HepG2 (cell line): ENCODE measurements around the gene ZNF773. TPM values are rescaled to one million over a fixed set of nuclear protein-coding genes. Genes with fewer than 3 reads are reported as not detected.
A peak's percentile ranks its signal among the peaks of the same experiment; 100 is the strongest.

Source experiments
- ATRX ChIP-seq: sonication (generic); formaldehyde crosslinking; IDR thresholded peaks from 2 replicates; pipeline ENCODE4 v1.4.0; 2020; ENCODE audit warnings: missing genetic modification reagents, borderline replicate concordance
- CBX1 ChIP-seq: IDR thresholded peaks from one replicate; pipeline ENCODE4 v1.6.1; 2016; ENCODE audit warnings: antibody characterized with exemption, low read depth
- FOSL2 ChIP-seq: sonication (generic); formaldehyde crosslinking; IDR thresholded peaks from 2 replicates; pipeline ENCODE4 v1.4.0; 2020; ENCODE audit warnings: missing genetic modification reagents
- FOXA1 ChIP-seq, 2 experiments: fragments of 450-650 bp in 1 of 2; sonication (generic) in 1 of 2; formaldehyde crosslinking in 1 of 2; IDR thresholded peaks; 2 replicates each; pipeline versions ENCODE4 v1.4.0 to v1.6.1; 2016 to 2020; ENCODE audit warnings: missing genetic modification reagents in 1 of 2
- GATAD2A ChIP-seq: IDR thresholded peaks from 2 replicates; pipeline ENCODE4 v1.6.1; 2016
- MYNN ChIP-seq: sonication (generic); formaldehyde crosslinking; IDR thresholded peaks from 2 replicates; pipeline ENCODE4 v1.4.0; 2020; ENCODE audit warnings: mild to moderate bottlenecking, low read depth, missing genetic modification reagents
- NFE2L1 ChIP-seq: sonication (generic); formaldehyde crosslinking; IDR thresholded peaks from 2 replicates; pipeline ENCODE4 v1.4.0; 2020; ENCODE audit warnings: missing genetic modification reagents, mild to moderate bottlenecking, borderline replicate concordance
- PHF20 ChIP-seq: sonication (generic); formaldehyde crosslinking; IDR thresholded peaks from 2 replicates; pipeline ENCODE4 v1.5.0; 2020; ENCODE audit warnings: mild to moderate bottlenecking, missing genetic modification reagents
- PHF21A ChIP-seq: sonication (generic); formaldehyde crosslinking; IDR thresholded peaks from 2 replicates; pipeline ENCODE4 v1.5.0; 2020; ENCODE audit warnings: mild to moderate bottlenecking, missing genetic modification reagents
- REPIN1 ChIP-seq: sonication (generic); formaldehyde crosslinking; IDR thresholded peaks from 2 replicates; pipeline ENCODE4 v1.8.0; 2022; ENCODE audit warnings: missing genetic modification reagents, low read depth, mild to moderate bottlenecking, borderline replicate concordance
- SAP130 ChIP-seq: IDR thresholded peaks from 2 replicates; pipeline ENCODE4 v1.6.1; 2016; ENCODE audit warnings: low read depth
- USF2 ChIP-seq, 2 experiments: sonication (generic) in 1 of 2; formaldehyde crosslinking in 1 of 2; IDR thresholded peaks; 2 replicates each; pipeline versions ENCODE4 v1.5.1 to v1.6.1; 2011 to 2020; ENCODE audit warnings: borderline replicate concordance in 1 of 2, low read depth in 1 of 2, low read length in 1 of 2, mild to moderate bottlenecking in 1 of 2, missing genetic modification reagents in 1 of 2, moderate library complexity in 1 of 2
- ZBTB49 ChIP-seq: sonication (generic); formaldehyde crosslinking; IDR thresholded peaks from 2 replicates; pipeline ENCODE4 v1.4.0; 2020; ENCODE audit warnings: missing genetic modification reagents, borderline replicate concordance
- ZFP41 ChIP-seq: sonication (generic); formaldehyde crosslinking; IDR thresholded peaks from 2 replicates; pipeline ENCODE4 v1.4.0; 2020; ENCODE audit warnings: mild to moderate bottlenecking, missing genetic modification reagents, borderline replicate concordance
- ZKSCAN1 ChIP-seq: fragments of 150-350 bp; IDR thresholded peaks from 2 replicates; pipeline ENCODE4 v1.6.1; 2014; ENCODE audit warnings: low read length
- ZNF280B ChIP-seq: sonication (generic); formaldehyde crosslinking; IDR thresholded peaks from 2 replicates; pipeline ENCODE4 v1.5.0; 2020; ENCODE audit warnings: missing genetic modification reagents, mild to moderate bottlenecking, borderline replicate concordance
- ZNF335 ChIP-seq: sonication (generic); formaldehyde crosslinking; IDR thresholded peaks from 2 replicates; pipeline ENCODE4 v1.4.0; 2020; ENCODE audit warnings: missing genetic modification reagents
- ZNF567 ChIP-seq: sonication (generic); formaldehyde crosslinking; IDR thresholded peaks from 2 replicates; pipeline ENCODE4 v1.8.1; 2023; ENCODE audit warnings: mild to moderate bottlenecking, missing genetic modification reagents, borderline replicate concordance
- polyA plus RNA-seq, 8 experiments: library from polyadenylated mRNA; depleted of rRNA in 3 of 8; stranded (reverse) in 7 of 8; unstranded in 1 of 8; fragments of >200 nt; fragmentation: Illumina TruSeq in 4 of 8; extraction: Trizol in 4 of 8; gene quantifications; 2 replicates each; pipeline versions ENCODE4 v1.2.1 to v1.2.3, GENCODE V29; 2011 to 2016; ENCODE audit warnings: low read depth in 4 of 8, missing spikeins in 1 of 8, mixed read lengths in 1 of 8; ENCODE audit not compliant: insufficient read depth in 1 of 8
- total RNA-seq, 5 experiments: library from RNA; depleted of rRNA; stranded (reverse); fragments of >200 nt; fragmentation: Illumina TruSeq; extraction: Trizol; gene quantifications; 2 replicates each; pipeline ENCODE4 v1.2.3, GENCODE V29; 2016; ENCODE audit warnings: low read depth in 1 of 5

The ZNF773 gene
- total and polyA plus RNA-seq, 2 of the 13 experiments (the other 11 are each of a cell fraction or from before 2014, with no cell fraction given) = 5.7 to 6.7 TPM

- TF ChIP-seq ZFP41 (CRISPR knock-in tag) (peak; percentile 67; the same call in 1 of the 2 replicates), USF2 (IDR thresholded peaks at IDR 0.05; ENCODE audit: low read depth, low read length) (no peak), USF2 (CRISPR knock-in tag; IDR thresholded peaks at IDR 0.05; ENCODE audit: borderline replicate concordance) (no peak; the same call in 1 of the 2 replicates), SAP130 (peak; percentile 97), GATAD2A (peak; percentile 16; the same call in 1 of the 2 replicates), FOSL2 (0 out of 2 replicates have a peak, but pooled peaks have one; percentile 29), ATRX (CRISPR knock-in tag) (no peak), ZNF280B (CRISPR knock-in tag) (peak; percentile 68; the same call in 1 of the 2 replicates), ZNF335 (CRISPR knock-in tag) (peak; percentile 94), ZNF567 (CRISPR knock-in tag) (peak; percentile 72; the same call in 1 of the 2 replicates), CBX1 (no peak), ZBTB49 (CRISPR knock-in tag) (no peak), PHF21A (CRISPR knock-in tag) (peak; percentile 85), MYNN (CRISPR knock-in tag) (no peak), ZKSCAN1 (0 out of 2 replicates have a peak, but pooled peaks have one; percentile 17), REPIN1 (CRISPR knock-in tag) (peak; percentile 77; the same call in 1 of the 2 replicates), PHF20 (peak; percentile 96), FOXA1 (IDR thresholded peaks at IDR 0.05) (no peak), FOXA1 (CRISPR knock-in tag; IDR thresholded peaks at IDR 0.05) (0 out of 2 replicates have a peak, but pooled peaks have one; percentile 15), NFE2L1 (CRISPR knock-in tag) (0 out of 2 replicates have a peak, but pooled peaks have one; percentile 24)
Observed at GRCh38 chr19:57527136-57527881, 27.6 kb downstream of the ZNF773 start, which contains the start of gene ZNF549 (continued).
